ENCODE measurements around the gene TSPO.

- TF ChIP-seq, protein P1, sequence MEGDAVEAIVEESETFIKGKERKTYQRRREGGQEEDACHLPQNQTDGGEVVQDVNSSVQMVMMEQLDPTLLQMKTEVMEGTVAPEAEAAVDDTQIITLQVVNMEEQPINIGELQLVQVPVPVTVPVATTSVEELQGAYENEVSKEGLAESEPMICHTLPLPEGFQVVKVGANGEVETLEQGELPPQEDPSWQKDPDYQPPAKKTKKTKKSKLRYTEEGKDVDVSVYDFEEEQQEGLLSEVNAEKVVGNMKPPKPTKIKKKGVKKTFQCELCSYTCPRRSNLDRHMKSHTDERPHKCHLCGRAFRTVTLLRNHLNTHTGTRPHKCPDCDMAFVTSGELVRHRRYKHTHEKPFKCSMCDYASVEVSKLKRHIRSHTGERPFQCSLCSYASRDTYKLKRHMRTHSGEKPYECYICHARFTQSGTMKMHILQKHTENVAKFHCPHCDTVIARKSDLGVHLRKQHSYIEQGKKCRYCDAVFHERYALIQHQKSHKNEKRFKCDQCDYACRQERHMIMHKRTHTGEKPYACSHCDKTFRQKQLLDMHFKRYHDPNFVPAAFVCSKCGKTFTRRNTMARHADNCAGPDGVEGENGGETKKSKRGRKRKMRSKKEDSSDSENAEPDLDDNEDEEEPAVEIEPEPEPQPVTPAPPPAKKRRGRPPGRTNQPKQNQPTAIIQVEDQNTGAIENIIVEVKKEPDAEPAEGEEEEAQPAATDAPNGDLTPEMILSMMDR (IDR thresholded peaks at IDR 0.05), result no peak
- TF ChIP-seq POLR2A (IDR thresholded peaks at IDR 0.05), result peak in 1 of 3 donors; percentile 10
Measured at GRCh38 chr22:43185860-43186261, 34.5 kb downstream of the TSPO start.
